Measurements from ENCODE around the gene FGF8.

- TF ChIP-seq CTCF (conservative IDR thresholded peaks at IDR 0.05 in 1 of 2, IDR thresholded peaks at IDR 0.05 in 1 of 2; ENCODE audit: low read depth in 1 of 2, low read length in 2 of 2) (no peak), EZH2 (IDR thresholded peaks at IDR 0.05; ENCODE audit: low read length, missing control alignments) (no peak)
Observed at GRCh38 chr10:101803511-101803910, 27.6 kb upstream of the FGF8 start.

Data from fibroblast of lung (primary cell).